ENCODE data around the gene EPHA10. TPM values are rescaled to one million over a fixed set of nuclear protein-coding genes. Genes with fewer than 3 reads are reported as not detected.

EPHA10 gene
- total RNA-seq, 1 donor from 2014 or later, result not detected

- intact Hi-C loops (cut with micrococcal nuclease), result no loop called here
Observed at GRCh38 chr1:37677808-37678207, 87.1 kb downstream of the EPHA10 start.

- intact Hi-C loops (cut with micrococcal nuclease), result no loop called here
Observed at GRCh38 chr1:37677143-37677439, 87.8 kb downstream of the EPHA10 start.

- intact Hi-C loops (cut with micrococcal nuclease), result no loop called here
Observed at GRCh38 chr1:37676281-37677142, 88.4 kb downstream of the EPHA10 start.

GRCh38 chr1:37673920-37674319, 91.0 kb downstream of the EPHA10 start:
- intact Hi-C loops (cut with micrococcal nuclease), result no loop called here

- intact Hi-C loops (cut with micrococcal nuclease), result no loop called here
Observed at GRCh38 chr1:37672136-37672870, 92.6 kb downstream of the EPHA10 start.

GRCh38 chr1:37671261-37671660, 93.7 kb downstream of the EPHA10 start:
- intact Hi-C loops (cut with micrococcal nuclease), result no loop called here

- intact Hi-C loops (cut with micrococcal nuclease), result no loop called here
Observed at GRCh38 chr1:37670133-37670532, 94.8 kb downstream of the EPHA10 start.

GRCh38 chr1:37667023-37667671, 97.8 kb downstream of the EPHA10 start:
- intact Hi-C loops (cut with micrococcal nuclease), result no loop called here

GRCh38 chr1:37666241-37666867, 98.6 kb downstream of the EPHA10 start:
- intact Hi-C loops (cut with micrococcal nuclease), result no loop called here

Other genes starting within 250 kb of the EPHA10 start
- gene SNIP1, start 210.8 kb downstream of the EPHA10 start, total RNA-seq, result 27.9 and 31.5 TPM in 2 replicates
- 0.09 and 0.32 TPM in 2 replicates for gene DNALI1, start 208.2 kb downstream of the EPHA10 start, total RNA-seq
- 68.9 TPM in 2 replicates for gene GNL2, start 169.2 kb downstream of the EPHA10 start, total RNA-seq
- gene RSPO1, start 130.2 kb downstream of the EPHA10 start, total RNA-seq, result not detected in 2 replicates
- 64.9 and 66.4 TPM in 2 replicates for gene CDCA8, start 72.6 kb downstream of the EPHA10 start, total RNA-seq
- gene MANEAL, start 28.7 kb upstream of the EPHA10 start, total RNA-seq, result 1.9 TPM in 2 replicates
- 18.9 and 21.2 TPM in 2 replicates for gene C1orf122, start 42.7 kb upstream of the EPHA10 start, total RNA-seq
- gene YRDC, start 43.1 kb upstream of the EPHA10 start, total RNA-seq, result 22.7 and 23.4 TPM in 2 replicates
- 23.7 and 29.1 TPM in 2 replicates for gene MTF1, start 94.5 kb upstream of the EPHA10 start, total RNA-seq
- 28.8 and 32.8 TPM in 2 replicates for gene INPP5B, start 181.9 kb upstream of the EPHA10 start, total RNA-seq
- 98.8 and 99.2 TPM in 2 replicates for gene SF3A3, start 224.9 kb upstream of the EPHA10 start, total RNA-seq
- 14.7 and 16.3 TPM in 2 replicates for gene FHL3, start 240.4 kb upstream of the EPHA10 start, total RNA-seq
- 47.0 and 48.4 TPM in 2 replicates for gene UTP11, start 247.6 kb upstream of the EPHA10 start, total RNA-seq

All from T-helper 2 cell treated with Interferon-gamma antibody and Interleukin-4, amounts not matched to agents 100 ng/mL and 5 ng/mL, for 36 hours (primary cell).